Measurements from ENCODE around the gene RHBDD1. TPM values are rescaled to one million over a fixed set of nuclear protein-coding genes. Genes with fewer than 3 reads are reported as not detected.

The RHBDD1 gene
- total RNA-seq, 1 donor from 2014 or later = 21.9 TPM

- TF ChIP-seq CTCF (IDR thresholded peaks at IDR 0.05; ENCODE audit: unreplicated experiment) = no peak
- Mint-ChIP-seq H3K4me3 (ENCODE audit: unreplicated experiment) (no peak overlapping the region), H3K27ac (ENCODE audit: unreplicated experiment) (no peak overlapping the region), H3K4me1 (ENCODE audit: unreplicated experiment) (no peaks in the 10 kb centered on the region), H3K36me3 (ENCODE audit: low read depth, unreplicated experiment) (no peaks in the 10 kb centered on the region), H3K27me3 (ENCODE audit: unreplicated experiment) (peaks cover 2% of the 10 kb centered on the region), H3K9me3 (ENCODE audit: unreplicated experiment) (no peaks in the 10 kb centered on the region)
- no peak for DNase-seq (ENCODE audit: low spot score)
These were observed 172.1 kb downstream of the RHBDD1 start for GRCh38 chr2:227007940-227008339.

DNA sequence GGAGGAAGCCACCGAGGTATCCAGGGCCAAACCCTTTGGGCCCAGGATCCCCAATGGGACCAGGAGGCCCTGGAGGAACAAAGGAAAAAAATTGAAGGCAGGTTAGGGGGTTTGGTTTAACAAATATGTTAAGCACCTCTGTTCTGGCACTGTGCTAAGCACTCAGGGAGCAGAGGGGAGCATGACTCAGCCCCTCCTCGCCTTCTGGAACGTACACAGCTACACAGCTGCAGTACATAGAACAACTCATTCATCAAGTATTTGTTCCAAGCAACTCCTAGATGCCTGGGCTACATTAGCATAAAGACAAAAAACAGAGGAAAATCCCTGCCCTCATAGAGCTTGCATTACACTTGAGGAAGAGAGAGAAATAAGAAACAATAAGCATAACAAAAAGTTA lies 174.6 kb downstream of the RHBDD1 start:
- Mint-ChIP-seq H3K27ac (ENCODE audit: unreplicated experiment) (no peak overlapping the region), H3K4me1 (ENCODE audit: unreplicated experiment) (no peaks in the 10 kb centered on the region), H3K36me3 (ENCODE audit: low read depth, unreplicated experiment) (no peaks in the 10 kb centered on the region), H3K4me3 (ENCODE audit: unreplicated experiment) (no peak overlapping the region), H3K9me3 (ENCODE audit: unreplicated experiment) (no peaks in the 10 kb centered on the region), H3K27me3 (ENCODE audit: unreplicated experiment) (peaks cover 2% of the 10 kb centered on the region)
- TF ChIP-seq CTCF (IDR thresholded peaks at IDR 0.05; ENCODE audit: unreplicated experiment) = no peak
- no peak for DNase-seq (ENCODE audit: low spot score)

DNA sequence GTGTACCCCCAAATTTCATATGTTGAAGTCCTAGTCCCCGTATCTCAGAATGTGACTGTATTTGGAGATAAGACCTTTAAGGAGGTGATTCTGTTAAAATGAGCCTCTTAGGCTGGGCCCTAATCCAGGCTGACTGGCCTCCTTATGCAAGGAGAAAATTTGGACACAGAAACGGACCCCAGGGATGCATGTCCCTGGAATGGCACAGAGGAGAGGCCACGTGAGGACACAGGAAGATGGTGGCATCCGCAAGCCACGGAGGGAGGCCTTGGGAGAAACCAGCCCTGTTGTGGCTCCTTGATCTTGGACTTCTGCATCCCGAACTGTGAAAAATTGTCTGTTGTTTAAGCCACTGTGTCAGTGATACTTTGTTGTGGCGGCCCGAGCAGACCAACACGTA lies 177.5 kb downstream of the RHBDD1 start:
- H3K36me3 Mint-ChIP-seq (ENCODE audit: low read depth, unreplicated experiment) = no peaks in the 10 kb centered on the region
- H3K4me3 Mint-ChIP-seq (ENCODE audit: unreplicated experiment) = no peak overlapping the region
- H3K4me1 Mint-ChIP-seq (ENCODE audit: unreplicated experiment) = no peaks in the 10 kb centered on the region
- no peaks in the 10 kb centered on the region for H3K9me3 Mint-ChIP-seq (ENCODE audit: unreplicated experiment)
- no peak overlapping the region for H3K27ac Mint-ChIP-seq (ENCODE audit: unreplicated experiment)
- no peaks in the 10 kb centered on the region for H3K27me3 Mint-ChIP-seq (ENCODE audit: unreplicated experiment)
- DNase-seq (ENCODE audit: low spot score) = no peak
- TF ChIP-seq CTCF (IDR thresholded peaks at IDR 0.05; ENCODE audit: unreplicated experiment) = no peak

- Mint-ChIP-seq H3K27me3 (ENCODE audit: unreplicated experiment) (no peaks in the 10 kb centered on the region), H3K36me3 (ENCODE audit: low read depth, unreplicated experiment) (no peaks in the 10 kb centered on the region), H3K4me1 (ENCODE audit: unreplicated experiment) (no peaks in the 10 kb centered on the region), H3K4me3 (ENCODE audit: unreplicated experiment) (no peak overlapping the region), H3K9me3 (ENCODE audit: unreplicated experiment) (no peaks in the 10 kb centered on the region), H3K27ac (ENCODE audit: unreplicated experiment) (no peak overlapping the region)
- no peak for TF ChIP-seq CTCF (IDR thresholded peaks at IDR 0.05; ENCODE audit: unreplicated experiment)
- DNase-seq (ENCODE audit: low spot score) = no peak
These were observed 178.0 kb downstream of the RHBDD1 start for GRCh38 chr2:227013881-227014280.

DNA sequence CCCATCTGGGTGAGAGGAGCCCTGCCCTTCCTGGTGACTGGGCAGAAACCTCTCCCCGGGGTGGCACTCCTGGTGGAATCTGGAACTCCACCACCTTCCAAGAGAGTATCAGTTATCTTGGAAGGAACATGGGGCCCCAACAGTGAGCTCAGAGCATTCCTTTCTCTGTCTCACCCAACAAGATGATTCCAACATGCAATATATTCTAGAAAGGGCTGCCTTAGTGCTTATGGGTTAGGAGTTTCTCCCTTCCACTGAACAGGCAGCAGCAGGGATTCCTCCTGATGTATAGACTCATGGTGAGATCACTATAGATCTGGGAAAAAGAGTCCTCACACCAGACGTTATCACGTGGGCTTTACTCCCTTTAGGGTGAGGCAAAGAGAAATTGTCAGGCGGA lies 181.0 kb downstream of the RHBDD1 start:
- no peak for DNase-seq (ENCODE audit: low spot score)
- Mint-ChIP-seq H3K4me1 (ENCODE audit: unreplicated experiment) (no peaks in the 10 kb centered on the region), H3K27me3 (ENCODE audit: unreplicated experiment) (peaks cover 1% of the 10 kb centered on the region), H3K4me3 (ENCODE audit: unreplicated experiment) (no peak overlapping the region), H3K36me3 (ENCODE audit: low read depth, unreplicated experiment) (no peaks in the 10 kb centered on the region), H3K9me3 (ENCODE audit: unreplicated experiment) (no peaks in the 10 kb centered on the region), H3K27ac (ENCODE audit: unreplicated experiment) (no peak overlapping the region)
- no peak for TF ChIP-seq CTCF (IDR thresholded peaks at IDR 0.05; ENCODE audit: unreplicated experiment)
